ENCODE data around the gene PPFIA4. TPM values are rescaled to one million over a fixed set of nuclear protein-coding genes. Genes with fewer than 3 reads are reported as not detected.

PPFIA4 gene
- total RNA-seq, 1 donor from 2014 or later, result 11.5 TPM

Other genes with a start within 250 kb of the PPFIA4 start
- gene KDM5B, start 218.1 kb upstream of the PPFIA4 start, total RNA-seq, result 102 and 113 TPM in 2 replicates
- 1.1 and 1.7 TPM in 2 replicates for gene PCAT6, start 215.5 kb upstream of the PPFIA4 start, total RNA-seq
- gene RABIF, start 137.3 kb upstream of the PPFIA4 start, total RNA-seq, result 11.8 and 13.4 TPM in 2 replicates
- 24.9 and 25.5 TPM in 2 replicates for gene KLHL12, start 99.3 kb upstream of the PPFIA4 start, total RNA-seq
- gene ADIPOR1, start 68.2 kb upstream of the PPFIA4 start, total RNA-seq, result 88.7 and 93.3 TPM in 2 replicates
- 21.5 and 21.7 TPM in 2 replicates for gene CYB5R1, start 59.2 kb upstream of the PPFIA4 start, total RNA-seq
- gene TMEM183A, start 19.1 kb upstream of the PPFIA4 start, total RNA-seq, result 69.9 and 83.6 TPM in 2 replicates
- gene MYOG, start 59.5 kb downstream of the PPFIA4 start, total RNA-seq, result not detected in 2 replicates
- not detected in 2 replicates for gene ADORA1, start 101.2 kb downstream of the PPFIA4 start, total RNA-seq
- gene MYBPH, start 149.3 kb downstream of the PPFIA4 start, total RNA-seq, result not detected in 2 replicates
- gene CHI3L1, start 160.2 kb downstream of the PPFIA4 start, total RNA-seq, result not detected in 2 replicates
- 0.15 and 0.52 TPM in 2 replicates for gene CHIT1, start 203.2 kb downstream of the PPFIA4 start, total RNA-seq